Right lobe of liver (tissue), 6 donors: ENCODE measurements around the gene CAMK2B. TPM values are rescaled to one million over a fixed set of nuclear protein-coding genes. Genes with fewer than 3 reads are reported as not detected.

ENCODE experiments used
- ATAC-seq, 4 donors: fragments of 200-7000 bp; cut with Tn5 transposase; one replicate each; pipeline ENCODE4 v1.9.1; 2020; ENCODE audit warnings: mild to moderate bottlenecking in 4 of 4, moderate library complexity in 4 of 4
- DNase-seq, 3 donors: peaks; one replicate each; pipeline ENCODE4 v3.0.0-alpha.2; 2020
- H3K27ac ChIP-seq, 3 donors: fragments of 200-600 bp; one replicate each; pipeline ENCODE4 v1.8.0; 2022
- H3K27me3 ChIP-seq, 2 donors: fragments of 200-600 bp; one replicate each; pipeline ENCODE4 v1.8.0; 2022
- H3K36me3 ChIP-seq, 4 donors: fragments of 200-600 bp; sonication (generic) in 1 of 4; one replicate each; pipeline versions ENCODE4 v1.5.1 to v1.8.0; 2017 to 2022; ENCODE audit warnings: control low read depth in 1 of 4
- H3K4me1 ChIP-seq, 4 donors: fragments of 200-600 bp; sonication (generic) in 1 of 4; one replicate each; pipeline versions ENCODE4 v1.5.1 to v1.8.0; 2017 to 2022; ENCODE audit warnings: control low read depth in 1 of 4
- H3K4me3 ChIP-seq, 3 donors: fragments of 200-600 bp; one replicate each; pipeline ENCODE4 v1.8.0; 2022
- H3K9me3 ChIP-seq, 4 donors: fragments of 200-600 bp; sonication (generic) in 1 of 4; one replicate each; pipeline versions ENCODE4 v1.5.1 to v1.8.0; 2017 to 2022; ENCODE audit warnings: control low read depth in 1 of 4
- CTCF ChIP-seq, 4 donors: fragments of 200-600 bp in 3 of 4; fragments of 450-650 bp in 1 of 4; IDR thresholded peaks; one replicate each; pipeline versions ENCODE4 v1.5.1 to v1.8.0; 2016 to 2022; ENCODE audit warnings: antibody characterized with exemption in 4 of 4, mild to moderate bottlenecking in 2 of 4
- POLR2A ChIP-seq: fragments of 450-650 bp; IDR thresholded peaks from one replicate; pipeline ENCODE4 v1.6.1; 2017; ENCODE audit warnings: antibody characterized with exemption, mild to moderate bottlenecking
- whole genome bisulfite sequencing: methylation state at CpG from one replicate; pipeline ENCODE4 v1.1.6; 2018; ENCODE audit warnings: low coverage, low lambda C conversion rate; ENCODE audit not compliant: insufficient coverage; ENCODE audit errors: missing lambda C conversion rate; 5-methylcytosine and 5-hydroxymethylcytosine counted together
- intact Hi-C, 2 donors: fragments of 100-400 bp; cut with DNase I; formaldehyde crosslinking; loops; one replicate each; pipeline versions ENCODE4 v1.11.2 to v1.14.1; 2022
- total RNA-seq, 6 experiments: library from RNA; depleted of rRNA in 2 of 6; stranded (reverse); fragments of >200 nt in 2 of 6; fragmentation: NEBNext Ultra II Directional in 3 of 6; extraction: Animal tissue kit (Norgen Biotek cat#: 25700) in 3 of 6; gene quantifications; one replicate each; pipeline versions ENCODE4 v1.1.0 to v1.2.4, GENCODE V29; 2016 to 2023
- donor health status: DM: no; HTN: yes; CAD: no.
- donor health status: DM: no; HTN: no; CAD: no.
- donor health status: DM: no; HTN: no; CAD: no.
- donor health status: DM: no; HTN: yes; CAD: no.
- donor health status: DM: no; HTN: yes; CAD: no.

Gene CAMK2B
- total RNA-seq, 6 experiments from 2014 or later: 2.1 to 5.1 (median 3.3) TPM

GRCh38 chr7:44212581-44213184, 112.7 kb downstream of the CAMK2B start:
- intact Hi-C loops: no loop called here
- peaks cover 4 to 48% (median 27%) of the 10 kb centered on the region in 4 donors for H3K36me3 ChIP-seq
- no peaks in the 10 kb centered on the region for H3K27me3 ChIP-seq
- H3K4me3 ChIP-seq: no peak overlapping the region
- ATAC-seq (peak in 1 of 4 donors; percentile 9), DNase-seq (no peak)
- WGBS: 93% methylated on average over 3 of the region's 7 CpGs
- TF ChIP-seq POLR2A (no peak), CTCF (IDR thresholded peaks at IDR 0.05) (no peak)
- H3K9me3 ChIP-seq: no peaks in the 10 kb centered on the region
- H3K27ac ChIP-seq: no peak overlapping the region
- H3K4me1 ChIP-seq: no peaks in the 10 kb centered on the region

DNA sequence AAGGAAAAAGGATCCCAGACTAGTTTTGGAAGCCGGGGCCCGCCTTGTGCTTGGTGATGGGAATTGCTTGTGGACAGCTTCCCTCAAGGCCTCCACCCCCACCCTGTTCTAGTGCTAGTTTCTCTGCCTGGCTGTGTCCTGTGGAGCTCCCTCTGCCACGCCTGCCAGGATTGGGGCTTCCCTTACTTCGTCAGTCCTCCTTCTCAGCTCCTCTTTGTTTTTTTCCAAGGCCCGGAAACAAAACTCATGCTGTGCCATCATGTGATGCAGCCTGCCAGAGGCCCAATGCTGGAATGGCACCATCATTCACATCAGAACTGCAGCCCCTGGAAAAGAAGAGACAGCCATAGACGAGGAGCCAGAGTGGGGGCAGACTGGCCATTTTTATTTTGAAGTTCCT, 113.4 kb downstream of the CAMK2B start:
- Histone ChIP-seq H3K4me3 (no peak overlapping the region), H3K27me3 (no peaks in the 10 kb centered on the region), H3K36me3 (peaks cover 9 to 55% (median 29%) of the 10 kb centered on the region in 4 donors), H3K9me3 (no peaks in the 10 kb centered on the region), H3K27ac (no peak overlapping the region), H3K4me1 (no peaks in the 10 kb centered on the region)
- no peak for ATAC-seq
- intact Hi-C loops: no loop called here
- WGBS: 89% methylated on average over 6 of the region's 6 CpGs
- TF ChIP-seq POLR2A: no peak
- TF ChIP-seq CTCF (IDR thresholded peaks at IDR 0.05): no peak
- no peak for DNase-seq

DNA sequence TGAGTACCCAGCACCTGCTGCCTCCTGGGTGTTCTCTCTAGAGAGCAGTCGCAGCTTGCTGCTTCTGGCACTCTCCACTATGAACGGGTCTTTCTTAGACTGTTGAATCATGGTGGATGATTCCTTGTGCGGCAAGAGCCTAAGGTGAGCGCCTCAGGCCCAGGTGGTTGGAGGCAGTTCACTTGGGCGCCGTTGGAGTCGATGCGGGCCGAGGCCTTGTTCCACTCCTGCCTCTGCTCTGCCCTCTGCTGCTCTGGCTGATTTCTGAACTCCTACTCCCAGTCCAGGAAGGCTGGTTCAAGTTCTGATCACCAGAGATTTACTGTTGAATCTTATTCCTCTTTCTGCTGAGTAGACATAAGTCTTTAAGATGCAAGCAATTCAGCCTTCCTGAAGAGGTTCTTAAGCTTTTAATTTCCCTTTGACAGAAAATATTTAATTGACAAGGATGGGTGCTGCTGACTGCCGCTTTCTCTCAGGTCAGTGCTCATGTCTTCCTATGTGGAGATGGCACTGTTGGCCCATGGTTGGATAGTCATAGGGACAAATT, 114.2 kb downstream of the CAMK2B start:
- ATAC-seq (no peak), DNase-seq (no peak)
- H3K9me3 ChIP-seq: no peaks in the 10 kb centered on the region
- H3K27ac ChIP-seq: no peak overlapping the region
- H3K4me3 ChIP-seq: no peak overlapping the region
- no peak for TF ChIP-seq CTCF (IDR thresholded peaks at IDR 0.05)
- no peak for TF ChIP-seq POLR2A
- H3K4me1 ChIP-seq: no peaks in the 10 kb centered on the region
- intact Hi-C loops: no loop called here
- peaks cover 11 to 63% (median 33%) of the 10 kb centered on the region in 4 donors for H3K36me3 ChIP-seq
- 93% methylated on average over 3 of the region's 10 CpGs for WGBS
- no peaks in the 10 kb centered on the region for H3K27me3 ChIP-seq

- 84% methylated on average over 5 of the region's 5 CpGs for WGBS
- DNase-seq (no peak), ATAC-seq (no peak)
- Histone ChIP-seq H3K36me3 (peaks cover 11 to 72% (median 36%) of the 10 kb centered on the region in 4 donors), H3K4me3 (no peak overlapping the region), H3K4me1 (no peaks in the 10 kb centered on the region), H3K27me3 (no peaks in the 10 kb centered on the region), H3K9me3 (no peaks in the 10 kb centered on the region), H3K27ac (no peak overlapping the region)
- TF ChIP-seq POLR2A: no peak
- no peak for TF ChIP-seq CTCF (IDR thresholded peaks at IDR 0.05)
- intact Hi-C loops: no loop called here
These were observed 115.3 kb downstream of the CAMK2B start for GRCh38 chr7:44210107-44210506.
